IPS DF 6.9 (cell line): ENCODE results near the gene MYO9A.
"Not testable (repeated sequence)": the region's sequence is repeated elsewhere in the genome, so short reads cannot be mapped to it uniquely, and the experiment has no call there.

Source experiments
- DNase-seq: peaks from one replicate; pipeline ENCODE4 v3.0.0-alpha.2; 2013; ENCODE audit warnings: low read depth, low spot score
- H3K27ac ChIP-seq: one replicate; pipeline ENCODE4 v1.5.1; 2013; ENCODE audit warnings: low read length, control low read depth
- H3K27me3 ChIP-seq: 2 replicates; pipeline ENCODE4 v1.6.1; 2013; ENCODE audit warnings: mild to moderate bottlenecking, low read length; ENCODE audit not compliant: control insufficient read depth, insufficient read depth
- H3K36me3 ChIP-seq: 2 replicates; pipeline ENCODE4 v1.6.1; 2013; ENCODE audit warnings: low read length; ENCODE audit not compliant: control insufficient read depth, insufficient read depth
- H3K4me1 ChIP-seq: 2 replicates; pipeline ENCODE4 v1.6.1; 2013; ENCODE audit warnings: low read length; ENCODE audit not compliant: control insufficient read depth, insufficient read depth
- H3K4me3 ChIP-seq: 2 replicates; pipeline ENCODE4 v1.5.1; 2013; ENCODE audit warnings: mild to moderate bottlenecking, low read length
- H3K9me3 ChIP-seq: 2 replicates; pipeline ENCODE4 v1.6.1; 2013; ENCODE audit warnings: low read length, inconsistent platforms; ENCODE audit not compliant: control insufficient read depth, insufficient read depth
- WGBS: extraction: QIAGEN DNeasy Blood & Tissue Kit; methylation state at CpG from one replicate; pipeline ENCODE4 v1.1.7; 2013; ENCODE audit warnings: mixed read lengths, missing lambda C conversion rate; ENCODE audit not compliant: insufficient read length, insufficient coverage; 5-methylcytosine and 5-hydroxymethylcytosine counted together

Gene MYO9A

GRCh38 chr15:72042865-72043264 is 75.1 kb downstream of the MYO9A start:
- Histone ChIP-seq H3K4me1 (no peaks in the 10 kb centered on the region), H3K36me3 (no peaks in the 10 kb centered on the region), H3K4me3 (no peak overlapping the region), H3K9me3 (no peaks in the 10 kb centered on the region), H3K27ac (no peak overlapping the region), H3K27me3 (no peaks in the 10 kb centered on the region)
- WGBS, result no CpG with 5 or more reads among the region's 7 CpGs
- DNase-seq, result no peak

- no CpG with 5 or more reads among the region's 1 CpG for WGBS
- H3K9me3 ChIP-seq, result no peaks in the 10 kb centered on the region
- H3K4me1 ChIP-seq, result no peaks in the 10 kb centered on the region
- no peak overlapping the region for H3K27ac ChIP-seq
- H3K36me3 ChIP-seq, result no peaks in the 10 kb centered on the region
- DNase-seq, result no peak
- H3K27me3 ChIP-seq, result no peaks in the 10 kb centered on the region
- no peak overlapping the region for H3K4me3 ChIP-seq
Observed at GRCh38 chr15:72042054-72042453, 75.9 kb downstream of the MYO9A start.

- Histone ChIP-seq H3K27ac (no peak overlapping the region), H3K4me3 (no peak overlapping the region), H3K27me3 (no peaks in the 10 kb centered on the region), H3K9me3 (no peaks in the 10 kb centered on the region), H3K4me1 (no peaks in the 10 kb centered on the region), H3K36me3 (no peaks in the 10 kb centered on the region)
- WGBS, result no CpG with 5 or more reads among the region's 4 CpGs
- DNase-seq, result no peak
Observed at GRCh38 chr15:72037321-72037720, 80.6 kb downstream of the MYO9A start.

- Histone ChIP-seq H3K36me3 (no peaks in the 10 kb centered on the region), H3K27me3 (no peaks in the 10 kb centered on the region), H3K27ac (no peak overlapping the region), H3K9me3 (no peaks in the 10 kb centered on the region), H3K4me1 (no peaks in the 10 kb centered on the region), H3K4me3 (no peak overlapping the region)
- no peak for DNase-seq
- WGBS, result no CpG with 5 or more reads among the region's 4 CpGs
Observed at GRCh38 chr15:72034859-72035650, 82.9 kb downstream of the MYO9A start.

- Histone ChIP-seq H3K27me3 (no peaks in the 10 kb centered on the region), H3K27ac (no peak overlapping the region), H3K4me3 (no peak overlapping the region), H3K9me3 (no peaks in the 10 kb centered on the region), H3K4me1 (no peaks in the 10 kb centered on the region), H3K36me3 (no peaks in the 10 kb centered on the region)
- DNase-seq, result no peak
- WGBS, result no CpG with 5 or more reads among the region's 1 CpG
Observed at GRCh38 chr15:72034351-72034750, 83.6 kb downstream of the MYO9A start.

- no peak for DNase-seq
- Histone ChIP-seq H3K4me3 (no peak overlapping the region), H3K4me1 (no peaks in the 10 kb centered on the region), H3K36me3 (no peaks in the 10 kb centered on the region), H3K27ac (no peak overlapping the region), H3K27me3 (no peaks in the 10 kb centered on the region), H3K9me3 (no peaks in the 10 kb centered on the region)
- WGBS, result no CpG with 5 or more reads among the region's 7 CpGs
Observed at GRCh38 chr15:72033711-72034110, 84.2 kb downstream of the MYO9A start.

GRCh38 chr15:72033285-72033684 is 84.7 kb downstream of the MYO9A start:
- Histone ChIP-seq H3K4me3 (no peak overlapping the region), H3K4me1 (no peaks in the 10 kb centered on the region), H3K27ac (no peak overlapping the region), H3K27me3 (no peaks in the 10 kb centered on the region), H3K36me3 (no peaks in the 10 kb centered on the region), H3K9me3 (no peaks in the 10 kb centered on the region)
- DNase-seq, result no peak
- WGBS, result no CpG with 5 or more reads among the region's 3 CpGs

GRCh38 chr15:72021604-72022003 is 96.3 kb downstream of the MYO9A start:
- Histone ChIP-seq H3K4me1 (no peaks in the 10 kb centered on the region), H3K27ac (no peak overlapping the region), H3K36me3 (no peaks in the 10 kb centered on the region), H3K4me3 (no peak overlapping the region), H3K9me3 (no peaks in the 10 kb centered on the region), H3K27me3 (no peaks in the 10 kb centered on the region)
- no CpG with 5 or more reads among the region's 2 CpGs for WGBS
- DNase-seq, result no peak

GRCh38 chr15:72020799-72021198 is 97.2 kb downstream of the MYO9A start:
- no peaks in the 10 kb centered on the region for H3K36me3 ChIP-seq
- no peak overlapping the region for H3K27ac ChIP-seq
- no peak for DNase-seq
- WGBS, result no CpG with 5 or more reads among the region's 1 CpG
- H3K4me1 ChIP-seq, result no peaks in the 10 kb centered on the region
- no peak overlapping the region for H3K4me3 ChIP-seq
- no peaks in the 10 kb centered on the region for H3K27me3 ChIP-seq
- H3K9me3 ChIP-seq, result no peaks in the 10 kb centered on the region

GRCh38 chr15:72014555-72014954 is 103.4 kb downstream of the MYO9A start:
- not testable (repeated sequence) for H3K4me1 ChIP-seq, H3K9me3 ChIP-seq, H3K4me3 ChIP-seq, H3K27me3 ChIP-seq, H3K36me3 ChIP-seq, H3K27ac ChIP-seq, DNase-seq
- no CpG with 5 or more reads among the region's 3 CpGs for WGBS

- H3K27ac ChIP-seq, result no peak overlapping the region
- H3K9me3 ChIP-seq, result no peaks in the 10 kb centered on the region
- H3K4me1 ChIP-seq, result no peaks in the 10 kb centered on the region
- no peaks in the 10 kb centered on the region for H3K36me3 ChIP-seq
- no CpG with 5 or more reads among the region's 2 CpGs for WGBS
- H3K27me3 ChIP-seq, result no peaks in the 10 kb centered on the region
- DNase-seq, result no peak
- H3K4me3 ChIP-seq, result no peak overlapping the region
Observed at GRCh38 chr15:72013703-72014102, 104.2 kb downstream of the MYO9A start.
